ENCODE measurements around the gene ANKRD29. TPM values are rescaled to one million over a fixed set of nuclear protein-coding genes. Genes with fewer than 3 reads are reported as not detected.

The ANKRD29 gene
- total and polyA plus RNA-seq, 4 experiments from 2014 or later: 0.91 to 1.3 TPM; not detected in 2

DNA sequence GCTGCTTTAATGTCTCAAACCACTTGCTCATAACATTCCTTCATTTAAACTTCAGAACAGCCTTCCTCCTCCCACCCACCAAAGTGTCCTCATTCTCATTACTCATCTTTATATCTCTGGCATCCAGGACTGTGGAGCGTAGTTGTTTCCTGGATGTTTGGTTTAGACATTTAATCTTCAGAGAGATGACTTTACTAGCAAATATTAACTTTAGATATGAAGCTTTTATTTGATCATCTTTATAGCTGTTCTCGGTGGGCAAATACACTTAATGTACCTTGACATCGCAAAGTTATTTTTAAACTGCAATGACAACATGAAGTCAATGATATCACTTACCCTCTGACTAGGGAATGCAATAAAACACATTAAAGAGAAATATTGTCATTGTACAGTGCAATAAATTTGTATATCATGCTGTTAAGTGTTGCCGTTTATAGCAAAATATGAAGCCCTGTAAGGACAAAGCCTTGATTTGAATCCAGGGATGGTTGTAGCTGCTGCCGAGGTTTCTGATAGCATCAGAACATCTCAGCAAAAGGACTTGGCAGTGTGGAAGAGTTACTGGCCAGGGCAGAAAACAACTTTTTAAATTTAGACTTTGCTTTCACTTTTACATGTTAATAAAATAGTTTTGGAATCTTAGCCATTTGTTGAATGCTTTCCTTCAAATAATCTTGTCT, 21.9 kb upstream of the ANKRD29 start:
- intact Hi-C loops (cut with micrococcal nuclease): no loop called here
- no peak overlapping the region for H3K4me3 ChIP-seq (ENCODE audit: low read length in 2 of 2)
- no peaks in the 10 kb centered on the region for H3K36me3 ChIP-seq (ENCODE audit: insufficient read depth, low read length)
- peaks cover 33 to 36% of the 10 kb centered on the region in 2 donors for H3K27me3 Mint-ChIP-seq
- H3K4me1 Mint-ChIP-seq: peaks cover 5 to 6% (median 6%) of the 10 kb centered on the region in 4 donors
- no peaks in the 10 kb centered on the region for H3K36me3 Mint-ChIP-seq
- no peak for DNase-seq
- H3K27ac ChIP-seq (ENCODE audit: low read depth, low read length): no peak overlapping the region
- H3K9me3 ChIP-seq (ENCODE audit: control insufficient read depth in 1 of 2, low read length in 2 of 2): no peaks in the 10 kb centered on the region
- peak overlapping the region in 1 of 7 donors; percentile 14 for H3K27ac Mint-ChIP-seq
- H3K9me3 Mint-ChIP-seq: no peaks in the 10 kb centered on the region
- ChIA-PET POLR2A (ENCODE audit: partially characterized antibody) (no interaction called here), CTCF (ENCODE audit: partially characterized antibody) (interaction anchor here (1.3 kb wide), 1 partner anchor 19 kb away, joined by 3 read pairs; no protein-coding TSS in a partner anchor)
- H3K27me3 ChIP-seq (ENCODE audit: insufficient read depth, low read length): peaks cover 16% of the 10 kb centered on the region
- peaks cover 8% of the 10 kb centered on the region for H3K4me1 ChIP-seq (ENCODE audit: insufficient read depth, low read length)
- no peak overlapping the region for H3K4me3 Mint-ChIP-seq

- Histone ChIP-seq H3K4me1 (ENCODE audit: insufficient read depth, low read length) (peaks cover 2% of the 10 kb centered on the region), H3K9me3 (ENCODE audit: control insufficient read depth in 1 of 2, low read length in 2 of 2) (no peaks in the 10 kb centered on the region), H3K27ac (ENCODE audit: low read depth, low read length) (no peak overlapping the region), H3K27me3 (ENCODE audit: insufficient read depth, low read length) (peaks cover 10% of the 10 kb centered on the region), H3K36me3 (ENCODE audit: insufficient read depth, low read length) (no peaks in the 10 kb centered on the region), H3K4me3 (ENCODE audit: low read length in 2 of 2) (no peak overlapping the region)
- H3K4me1 Mint-ChIP-seq: peaks cover under 1 to 2% (median 1%) of the 10 kb centered on the region in 4 donors
- no peaks in the 10 kb centered on the region for H3K36me3 Mint-ChIP-seq
- H3K9me3 Mint-ChIP-seq: peaks cover 0 to 3% (median 0%) of the 10 kb centered on the region in 8 donors
- ChIA-PET CTCF (ENCODE audit: partially characterized antibody) (interaction anchor here (1.1 kb wide), 1 partner anchor 20 kb away, joined by 3 read pairs; no protein-coding TSS in a partner anchor), POLR2A (ENCODE audit: partially characterized antibody) (no interaction called here)
- no peak for DNase-seq
- H3K27ac Mint-ChIP-seq: no peak overlapping the region
- peaks cover 34 to 39% of the 10 kb centered on the region in 2 donors for H3K27me3 Mint-ChIP-seq
- intact Hi-C loops (cut with micrococcal nuclease): no loop called here
- H3K4me3 Mint-ChIP-seq: no peak overlapping the region
Measured at GRCh38 chr18:23683671-23684070, 21.0 kb upstream of the ANKRD29 start.

GRCh38 chr18:23683155-23683554, 20.4 kb upstream of the ANKRD29 start:
- H3K36me3 Mint-ChIP-seq: no peaks in the 10 kb centered on the region
- H3K9me3 ChIP-seq (ENCODE audit: control insufficient read depth in 1 of 2, low read length in 2 of 2): no peaks in the 10 kb centered on the region
- H3K9me3 Mint-ChIP-seq: peaks cover 0 to 3% (median 0%) of the 10 kb centered on the region in 8 donors
- ChIA-PET POLR2A (ENCODE audit: partially characterized antibody) (no interaction called here), CTCF (ENCODE audit: partially characterized antibody) (interaction anchor here (1.1 kb wide), 1 partner anchor 20 kb away, joined by 3 read pairs; no protein-coding TSS in a partner anchor)
- no peak overlapping the region for H3K4me3 Mint-ChIP-seq
- no peak overlapping the region for H3K27ac ChIP-seq (ENCODE audit: low read depth, low read length)
- no peak for DNase-seq
- intact Hi-C loops (cut with micrococcal nuclease): no loop called here
- H3K4me1 Mint-ChIP-seq: no peaks in the 10 kb centered on the region
- H3K27me3 Mint-ChIP-seq: peaks cover 33 to 36% of the 10 kb centered on the region in 2 donors
- H3K4me3 ChIP-seq (ENCODE audit: low read length in 2 of 2): no peak overlapping the region
- H3K4me1 ChIP-seq (ENCODE audit: insufficient read depth, low read length): no peaks in the 10 kb centered on the region
- H3K27ac Mint-ChIP-seq: no peak overlapping the region
- no peaks in the 10 kb centered on the region for H3K36me3 ChIP-seq (ENCODE audit: insufficient read depth, low read length)
- peaks cover 5% of the 10 kb centered on the region for H3K27me3 ChIP-seq (ENCODE audit: insufficient read depth, low read length)

DNA sequence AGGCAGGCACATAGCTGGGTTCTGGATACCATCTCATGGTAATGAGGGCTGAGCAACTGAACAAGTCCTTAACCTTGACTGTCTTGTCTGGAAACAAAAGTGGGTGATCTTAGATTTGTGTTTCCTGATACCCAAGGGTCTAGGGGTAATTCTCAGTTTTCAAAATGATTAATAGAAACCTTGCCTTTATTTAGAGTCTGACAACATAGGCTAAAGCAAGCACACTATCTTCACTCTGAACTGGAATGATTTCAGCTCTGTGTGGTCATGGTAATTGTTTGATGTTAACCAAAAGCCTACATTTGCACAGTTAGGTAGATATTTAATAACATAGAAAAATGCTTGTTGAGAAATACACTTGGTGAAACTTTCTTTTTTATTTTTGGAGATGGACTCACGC, 19.8 kb upstream of the ANKRD29 start:
- CTCF ChIA-PET (ENCODE audit: partially characterized antibody): interaction anchor here (0.8 to 1.0 kb wide), 2 partner anchors 20 to 38 kb away, joined by 3 read pairs; no protein-coding TSS in a partner anchor
- H3K4me3 ChIP-seq (ENCODE audit: low read length in 2 of 2): no peak overlapping the region

DNA sequence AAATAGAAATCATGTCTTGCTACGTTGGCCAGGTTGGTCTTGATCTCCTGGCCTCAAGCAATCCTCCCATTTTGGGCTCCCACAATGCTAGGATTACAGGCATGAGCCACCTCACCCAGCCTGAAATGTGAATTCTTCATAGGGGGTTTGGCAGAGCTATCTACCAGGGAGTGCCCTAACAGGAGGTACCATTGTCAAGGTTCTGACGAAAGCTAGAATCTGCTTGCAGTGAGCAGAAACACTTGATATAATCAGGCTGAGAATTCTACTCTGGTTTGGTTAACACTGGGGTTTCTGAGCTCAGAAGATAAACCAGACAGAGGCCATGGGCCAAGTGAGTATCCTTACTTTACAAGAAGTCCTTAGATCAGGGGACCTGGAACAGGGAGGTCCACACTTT, 19.3 kb upstream of the ANKRD29 start:
- Histone ChIP-seq H3K4me1 (ENCODE audit: insufficient read depth, low read length) (no peaks in the 10 kb centered on the region), H3K27me3 (ENCODE audit: insufficient read depth, low read length) (no peaks in the 10 kb centered on the region), H3K9me3 (ENCODE audit: control insufficient read depth in 1 of 2, low read length in 2 of 2) (no peaks in the 10 kb centered on the region), H3K27ac (ENCODE audit: low read depth, low read length) (no peak overlapping the region), H3K36me3 (ENCODE audit: insufficient read depth, low read length) (no peaks in the 10 kb centered on the region), H3K4me3 (ENCODE audit: low read length in 2 of 2) (no peak overlapping the region)
- ChIA-PET CTCF (ENCODE audit: partially characterized antibody) (interaction anchor here (0.8 to 1.0 kb wide), 2 partner anchors 20 to 39 kb away, joined by 3 read pairs; no protein-coding TSS in a partner anchor), POLR2A (ENCODE audit: partially characterized antibody) (no interaction called here)
- Mint-ChIP-seq H3K36me3 (no peaks in the 10 kb centered on the region), H3K27me3 (peaks cover 31 to 34% of the 10 kb centered on the region in 2 donors), H3K4me1 (no peaks in the 10 kb centered on the region), H3K9me3 (peaks cover 0 to 3% (median 0%) of the 10 kb centered on the region in 8 donors), H3K27ac (no peak overlapping the region), H3K4me3 (no peak overlapping the region)
- no peak for DNase-seq
- intact Hi-C loops (cut with micrococcal nuclease): no loop called here

More for the DNA sequence above, 19.8 kb upstream of the ANKRD29 start:
- Mint-ChIP-seq H3K27ac (no peak overlapping the region), H3K36me3 (no peaks in the 10 kb centered on the region), H3K4me3 (no peak overlapping the region), H3K9me3 (peaks cover 0 to 3% (median 0%) of the 10 kb centered on the region in 8 donors), H3K27me3 (peaks cover 27 to 35% of the 10 kb centered on the region in 2 donors), H3K4me1 (no peaks in the 10 kb centered on the region)
- POLR2A ChIA-PET (ENCODE audit: partially characterized antibody): no interaction called here
- Histone ChIP-seq H3K4me1 (ENCODE audit: insufficient read depth, low read length) (no peaks in the 10 kb centered on the region), H3K27me3 (ENCODE audit: insufficient read depth, low read length) (no peaks in the 10 kb centered on the region), H3K36me3 (ENCODE audit: insufficient read depth, low read length) (no peaks in the 10 kb centered on the region), H3K9me3 (ENCODE audit: control insufficient read depth in 1 of 2, low read length in 2 of 2) (no peaks in the 10 kb centered on the region), H3K27ac (ENCODE audit: low read depth, low read length) (no peak overlapping the region)
- intact Hi-C loops (cut with micrococcal nuclease): no loop called here
- no peak for DNase-seq

DNA sequence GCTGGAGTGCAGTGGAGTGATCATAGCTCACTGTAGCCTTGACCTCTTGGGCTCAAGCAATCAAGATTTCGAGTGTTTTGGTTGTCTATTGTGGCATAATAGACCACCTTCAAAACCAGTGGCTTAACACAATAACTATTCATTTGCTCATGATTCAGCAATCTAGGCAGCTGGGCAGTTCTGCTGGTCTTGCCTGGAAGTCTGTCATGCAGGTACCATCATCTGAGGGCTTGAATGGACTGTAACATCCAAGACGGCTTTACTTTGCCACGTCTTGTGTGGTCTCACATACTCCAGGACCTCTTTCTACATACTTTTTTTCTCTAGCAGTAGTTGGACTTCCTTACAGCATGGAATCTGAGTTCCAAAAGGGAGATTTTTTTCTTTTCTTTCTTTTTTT, 13.2 kb upstream of the ANKRD29 start:
- intact Hi-C loops (cut with micrococcal nuclease): no loop called here
- Histone ChIP-seq H3K36me3 (ENCODE audit: insufficient read depth, low read length) (no peaks in the 10 kb centered on the region), H3K4me3 (ENCODE audit: low read length in 2 of 2) (no peak overlapping the region), H3K9me3 (ENCODE audit: control insufficient read depth in 1 of 2, low read length in 2 of 2) (no peaks in the 10 kb centered on the region), H3K4me1 (ENCODE audit: insufficient read depth, low read length) (no peaks in the 10 kb centered on the region), H3K27ac (ENCODE audit: low read depth, low read length) (no peak overlapping the region), H3K27me3 (ENCODE audit: insufficient read depth, low read length) (no peaks in the 10 kb centered on the region)
- Mint-ChIP-seq H3K4me3 (no peak overlapping the region), H3K27ac (no peak overlapping the region), H3K4me1 (peaks cover 0 to 3% (median 0%) of the 10 kb centered on the region in 4 donors), H3K27me3 (peaks cover 14 to 18% of the 10 kb centered on the region in 2 donors), H3K36me3 (no peaks in the 10 kb centered on the region), H3K9me3 (peaks cover 0 to 3% (median 0%) of the 10 kb centered on the region in 8 donors)
- ChIA-PET POLR2A (ENCODE audit: partially characterized antibody) (no interaction called here), CTCF (ENCODE audit: partially characterized antibody) (interaction anchor here (1.5 kb wide), 1 partner anchor 160 kb away, joined by 3 read pairs; no protein-coding TSS in a partner anchor)
- DNase-seq: no peak

GRCh38 chr18:23675236-23675635, 12.5 kb upstream of the ANKRD29 start:
- H3K27ac Mint-ChIP-seq: no peak overlapping the region
- intact Hi-C loops (cut with micrococcal nuclease): no loop called here

More at GRCh38 chr18:23675236-23675635, 12.5 kb upstream of the ANKRD29 start:
- Histone ChIP-seq H3K27ac (ENCODE audit: low read depth, low read length) (no peak overlapping the region), H3K4me1 (ENCODE audit: insufficient read depth, low read length) (no peaks in the 10 kb centered on the region), H3K9me3 (ENCODE audit: control insufficient read depth in 1 of 2, low read length in 2 of 2) (no peaks in the 10 kb centered on the region), H3K27me3 (ENCODE audit: insufficient read depth, low read length) (no peaks in the 10 kb centered on the region), H3K36me3 (ENCODE audit: insufficient read depth, low read length) (no peaks in the 10 kb centered on the region), H3K4me3 (ENCODE audit: low read length in 2 of 2) (no peak overlapping the region)
- POLR2A ChIA-PET (ENCODE audit: partially characterized antibody): no interaction called here
- Mint-ChIP-seq H3K4me3 (no peak overlapping the region), H3K4me1 (peaks cover 0 to 3% (median 0%) of the 10 kb centered on the region in 4 donors), H3K27me3 (peaks cover 11 to 15% of the 10 kb centered on the region in 2 donors), H3K9me3 (peaks cover 0 to 3% (median 0%) of the 10 kb centered on the region in 8 donors), H3K36me3 (no peaks in the 10 kb centered on the region)
- no peak for DNase-seq
- CTCF ChIA-PET (ENCODE audit: partially characterized antibody): interaction anchor here (1.5 kb wide), 1 partner anchor 159 kb away, joined by 3 read pairs; no protein-coding TSS in a partner anchor

All from CD4-positive, alpha-beta memory T cell (primary cell).